ENCODE data around the gene RYR1.
A peak's percentile ranks its signal among the peaks of the same experiment; 100 is the strongest.
"Not testable (repeated sequence)": the region's sequence is repeated elsewhere in the genome, so short reads cannot be mapped to it uniquely, and the experiment has no call there.

The RYR1 gene

DNA sequence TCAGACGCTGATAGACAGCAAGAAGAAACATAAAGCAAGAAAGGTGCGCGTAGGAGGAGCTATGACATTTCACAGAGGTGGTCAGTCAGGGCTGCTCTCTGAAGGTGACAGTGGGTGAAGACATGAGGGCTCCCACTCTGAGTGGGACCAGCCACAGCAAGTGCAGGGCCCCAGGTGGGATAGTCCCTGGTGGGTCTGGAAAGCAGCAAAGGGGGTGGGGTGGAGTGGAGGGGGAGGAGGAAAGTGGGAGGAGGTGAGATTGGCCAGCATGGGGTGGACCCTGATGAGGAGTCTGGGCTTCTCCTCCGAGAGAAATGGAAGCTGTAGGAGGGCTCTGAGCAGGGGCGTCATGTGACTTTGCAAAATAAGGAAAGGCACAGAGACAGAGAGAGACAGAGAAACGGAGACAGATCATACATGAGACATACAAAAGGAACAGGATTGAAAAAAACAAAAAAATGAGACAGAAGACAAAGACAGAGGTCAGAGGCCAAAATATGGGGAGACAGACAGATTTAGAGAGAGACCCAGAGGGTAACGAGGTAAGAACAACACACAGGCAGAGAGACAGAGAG is 181.6 kb downstream of the RYR1 start:
- DNase-seq (ENCODE audit: low read depth in 2 of 2), result no peak

DNA sequence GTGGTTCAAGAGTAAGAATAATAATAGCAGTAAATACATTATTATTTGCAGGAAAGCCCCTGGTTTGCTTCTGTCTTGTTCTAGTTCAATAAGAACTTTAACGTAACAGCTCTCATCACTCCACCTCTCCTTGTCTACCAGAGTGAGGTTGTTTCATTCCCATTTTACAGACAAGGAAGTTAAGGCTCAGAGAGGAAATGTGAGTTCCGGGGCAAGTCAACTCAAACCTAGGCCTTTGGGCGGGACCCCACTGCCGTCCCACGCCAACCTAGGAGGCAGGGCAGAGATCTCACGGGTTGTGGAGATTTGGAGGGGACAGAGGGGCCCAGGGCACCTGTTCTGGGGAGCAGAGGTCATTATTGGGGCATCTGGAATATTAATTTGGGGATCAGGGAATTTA is 182.8 kb downstream of the RYR1 start:
- DNase-seq (ENCODE audit: low read depth in 2 of 2), result no peak

DNA sequence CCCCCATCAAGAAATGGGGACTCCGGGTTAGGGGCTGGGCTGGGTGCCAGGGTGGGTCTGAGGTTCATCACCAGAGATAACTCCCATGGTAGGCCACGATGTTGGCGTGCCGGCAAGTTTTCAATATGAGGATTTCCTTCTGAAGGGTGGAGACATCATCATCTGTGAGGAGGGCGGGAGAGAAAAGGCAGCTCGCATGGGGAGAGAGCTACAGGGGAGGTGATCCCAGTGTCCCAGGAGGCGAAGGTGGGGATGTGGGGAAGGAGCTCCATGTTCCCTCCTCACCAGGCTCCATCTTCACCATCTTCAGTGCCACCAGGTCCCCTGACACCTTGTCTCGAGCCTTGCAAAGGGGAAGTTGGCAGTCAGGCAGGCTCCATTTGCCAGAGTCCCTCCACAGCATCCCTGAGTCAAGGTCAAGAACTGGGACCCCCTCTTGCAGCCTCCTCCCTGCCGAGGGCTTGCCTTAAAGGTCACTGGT is 183.8 kb downstream of the RYR1 start:
- no peak for DNase-seq (ENCODE audit: low read depth in 2 of 2)

DNA sequence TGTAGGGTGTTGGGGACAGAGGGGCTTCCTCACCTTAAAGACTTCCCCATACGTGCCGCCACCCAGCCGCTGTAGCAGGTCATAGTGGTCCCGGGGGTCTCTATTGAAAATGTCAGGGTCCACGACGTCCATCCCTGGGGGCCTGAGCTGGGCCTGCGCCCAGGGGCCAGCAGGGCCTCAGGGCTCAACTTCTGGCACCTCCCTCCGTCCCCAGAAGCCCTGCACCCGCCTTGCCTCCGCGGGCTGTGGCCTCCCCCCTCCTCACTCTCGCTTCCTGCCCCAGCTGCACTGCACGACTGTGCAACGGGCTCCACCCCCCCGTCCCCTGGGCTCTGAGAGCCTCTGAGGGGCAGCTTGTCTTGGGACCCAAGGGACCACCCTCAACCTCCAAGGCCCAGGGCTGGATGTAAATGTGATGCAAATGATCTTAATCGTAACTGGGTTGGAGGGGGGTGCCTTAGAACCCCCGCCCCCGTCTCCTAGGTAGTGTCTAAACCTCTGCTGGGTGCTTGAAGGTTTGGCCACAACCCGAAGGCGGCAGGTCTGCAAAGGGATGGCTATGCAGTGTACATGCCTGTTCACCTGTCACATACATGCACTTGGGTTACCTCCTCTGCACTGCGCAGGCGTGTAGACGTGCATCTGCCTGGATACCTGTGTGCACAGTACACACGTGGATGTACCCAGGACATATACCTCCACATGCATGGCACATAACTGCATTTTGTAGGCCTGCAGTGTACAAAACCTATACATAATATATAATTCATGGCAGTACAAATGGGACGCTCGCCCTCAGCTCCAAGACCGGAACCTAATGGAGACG is 184.5 kb downstream of the RYR1 start, which contains the start of gene MAP4K1:
MAP4K1 (minus strand) TSS at position 190 of the 826 bp plus-strand sequence; CDS start at position 132, 58 bp downstream.
- DNase-seq (ENCODE audit: low read depth in 2 of 2), result peak in 1 of 2 donors; percentile 29

GRCh38 chr19:38618590-38619360 is 185.3 kb downstream of the RYR1 start, which contains the start of gene EIF3K:
Gene EIF3K (plus strand): TSS chr19:38619188. CDS start chr19:38619269, 81 bp downstream.
- peak; percentile 94 to 98 for DNase-seq (ENCODE audit: low read depth in 2 of 2)

DNA sequence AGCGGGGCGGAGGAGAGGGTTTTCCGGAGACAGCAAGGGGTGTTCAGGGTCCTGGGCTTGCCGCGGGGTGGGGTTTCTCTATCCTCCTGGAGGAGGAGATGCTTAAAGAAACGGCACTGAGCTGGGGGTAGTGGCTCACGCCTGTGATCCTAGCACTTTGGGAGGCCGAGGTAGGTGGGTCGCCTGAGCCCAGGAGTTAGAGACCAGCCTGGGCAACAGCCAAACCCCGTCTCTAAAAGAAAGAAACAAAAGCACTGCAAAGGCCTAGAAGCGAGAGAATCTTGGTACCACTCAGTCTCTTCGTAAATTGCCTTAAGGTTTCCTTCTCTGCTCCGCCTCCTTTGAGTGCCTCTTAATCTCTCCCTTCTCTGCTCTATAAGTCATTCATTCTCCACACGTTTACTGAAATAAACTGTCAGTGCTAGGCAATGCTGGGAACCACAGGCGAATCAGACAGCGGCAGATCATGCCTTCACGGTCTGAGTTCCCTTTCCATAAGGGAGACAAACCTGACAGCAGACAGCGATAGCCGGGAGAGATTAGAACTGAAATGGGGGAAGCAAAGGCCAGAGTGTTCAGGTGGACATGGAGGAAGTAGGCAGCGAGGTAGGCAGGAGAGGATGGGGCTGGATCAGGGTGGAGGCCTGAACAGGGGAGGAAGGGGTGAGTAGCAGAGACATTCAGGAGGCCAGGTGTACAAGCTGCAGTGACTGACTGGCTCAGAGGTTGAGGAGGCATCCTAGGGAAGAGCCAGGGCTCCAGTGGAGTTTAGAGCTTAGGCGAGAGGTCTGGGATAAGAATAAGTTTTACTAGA is 186.1 kb downstream of the RYR1 start:
- DNase-seq (ENCODE audit: low read depth in 2 of 2), result no peak

DNA sequence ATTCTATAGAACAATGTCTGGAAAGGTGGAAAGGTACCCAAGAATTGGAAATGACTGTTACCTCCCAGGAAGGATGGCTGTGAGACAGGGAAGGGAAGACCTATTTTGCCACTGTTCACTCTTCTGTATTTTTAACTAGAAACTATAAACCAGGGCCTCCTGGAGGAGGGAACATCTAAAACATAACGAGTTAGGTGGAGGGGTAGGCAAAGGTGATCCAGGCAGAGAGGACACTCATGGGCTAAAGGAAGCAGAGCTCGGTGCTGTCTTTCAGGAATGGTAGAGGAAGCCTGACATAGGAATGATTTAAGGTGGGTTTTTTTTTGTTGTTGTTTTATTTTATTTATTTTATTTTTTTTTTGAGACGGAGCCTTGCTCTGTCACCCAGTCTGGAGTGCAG is 191.3 kb downstream of the RYR1 start:
- no peak for DNase-seq (ENCODE audit: low read depth in 2 of 2)

DNA sequence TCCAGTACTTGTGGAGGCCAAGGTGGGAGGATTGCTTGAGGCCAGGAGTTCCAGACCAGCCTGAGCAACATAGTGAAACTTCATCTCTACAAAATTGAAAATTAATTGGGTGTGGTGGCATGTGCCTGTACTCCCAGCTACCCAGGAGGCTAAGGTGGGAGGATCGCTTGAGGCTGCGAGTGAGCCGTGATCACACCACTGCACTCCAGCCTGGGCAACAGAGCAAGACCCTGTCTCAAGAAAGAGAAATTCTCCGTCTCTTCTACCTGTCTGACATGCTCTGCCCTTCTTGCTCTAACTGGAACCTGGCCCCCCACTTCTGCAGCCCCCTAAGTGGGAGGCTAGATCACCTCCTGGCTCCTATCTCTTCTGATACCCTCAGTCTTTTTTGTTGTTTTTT is 192.9 kb downstream of the RYR1 start:
- no peak for DNase-seq (ENCODE audit: low read depth in 2 of 2)

- no peak for DNase-seq (ENCODE audit: low read depth in 2 of 2)
These were observed 196.1 kb downstream of the RYR1 start for GRCh38 chr19:38629568-38629967.

GRCh38 chr19:38631301-38631700 is 197.8 kb downstream of the RYR1 start:
- DNase-seq (ENCODE audit: low read depth in 2 of 2), result not testable (repeated sequence)

DNA sequence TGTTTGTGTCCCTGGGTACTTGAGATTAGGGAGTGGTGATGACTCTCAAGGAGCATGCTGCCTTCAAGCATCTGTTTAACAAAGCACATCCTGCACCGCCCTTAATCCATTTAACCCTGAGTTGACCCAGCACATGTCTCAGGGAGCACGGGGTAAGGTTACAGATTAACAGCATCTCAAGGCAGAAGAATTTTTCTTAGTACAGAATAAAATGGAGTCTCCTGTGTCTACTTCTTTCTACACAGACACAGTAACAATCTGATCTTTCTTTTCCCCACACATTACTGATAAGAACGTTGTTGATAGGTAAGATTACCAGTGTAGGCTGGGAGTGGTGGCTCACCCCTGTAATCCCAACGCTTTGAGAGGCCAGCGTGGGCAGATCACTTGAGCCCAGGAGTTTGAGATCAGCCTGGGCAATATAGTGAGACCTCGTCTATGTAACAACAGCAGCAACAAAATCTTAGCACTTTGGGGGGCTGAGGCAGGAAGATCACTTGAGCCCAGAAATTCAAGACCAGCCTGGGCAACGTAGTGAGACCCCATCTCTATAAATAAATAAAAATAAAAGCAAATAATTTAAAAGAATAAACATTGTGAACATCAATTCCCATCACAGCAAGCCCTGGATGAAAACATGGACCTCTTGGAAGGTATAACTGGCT is 198.5 kb downstream of the RYR1 start:
- not testable (repeated sequence) for DNase-seq (ENCODE audit: low read depth in 2 of 2)

GRCh38 chr19:38632476-38633213 is 199.2 kb downstream of the RYR1 start:
- DNase-seq (ENCODE audit: low read depth in 2 of 2), result no peak

DNA sequence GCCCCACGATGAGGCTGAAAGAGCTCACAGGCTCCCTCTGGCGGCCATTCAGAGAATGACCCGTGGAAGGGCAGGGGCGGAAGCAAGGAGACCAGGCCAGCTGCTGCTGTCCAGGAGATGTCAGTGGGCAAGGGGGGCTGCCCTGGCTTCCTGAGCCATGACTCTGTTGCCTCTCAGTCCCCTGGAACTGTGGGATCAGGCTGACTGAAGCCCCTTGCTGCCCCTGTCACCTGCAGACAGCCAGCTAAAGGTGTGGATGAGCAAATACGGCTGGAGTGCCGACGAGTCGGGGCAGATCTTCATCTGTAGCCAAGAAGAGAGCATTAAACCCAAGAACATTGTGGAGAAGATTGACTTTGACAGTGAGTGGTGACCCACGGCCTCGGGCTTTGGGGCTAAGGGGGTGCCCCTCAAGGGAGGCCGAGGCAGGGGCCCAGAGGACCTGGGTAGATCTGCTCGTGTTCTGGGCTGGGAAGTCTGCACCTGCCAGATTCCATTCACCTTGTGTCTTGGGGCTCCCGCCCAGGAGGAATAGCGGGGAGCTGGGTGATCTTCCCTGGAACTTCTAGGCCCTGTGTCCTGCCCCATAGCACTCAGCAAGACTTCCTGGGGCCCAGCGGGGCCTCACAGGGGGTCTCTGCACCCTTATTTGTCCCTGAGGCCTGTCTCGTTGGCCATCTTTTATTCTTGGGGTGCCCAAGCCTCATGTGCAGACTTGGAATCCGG is 201.4 kb downstream of the RYR1 start:
- peak in 1 of 2 donors; percentile 61 for DNase-seq (ENCODE audit: low read depth in 2 of 2)

DNA sequence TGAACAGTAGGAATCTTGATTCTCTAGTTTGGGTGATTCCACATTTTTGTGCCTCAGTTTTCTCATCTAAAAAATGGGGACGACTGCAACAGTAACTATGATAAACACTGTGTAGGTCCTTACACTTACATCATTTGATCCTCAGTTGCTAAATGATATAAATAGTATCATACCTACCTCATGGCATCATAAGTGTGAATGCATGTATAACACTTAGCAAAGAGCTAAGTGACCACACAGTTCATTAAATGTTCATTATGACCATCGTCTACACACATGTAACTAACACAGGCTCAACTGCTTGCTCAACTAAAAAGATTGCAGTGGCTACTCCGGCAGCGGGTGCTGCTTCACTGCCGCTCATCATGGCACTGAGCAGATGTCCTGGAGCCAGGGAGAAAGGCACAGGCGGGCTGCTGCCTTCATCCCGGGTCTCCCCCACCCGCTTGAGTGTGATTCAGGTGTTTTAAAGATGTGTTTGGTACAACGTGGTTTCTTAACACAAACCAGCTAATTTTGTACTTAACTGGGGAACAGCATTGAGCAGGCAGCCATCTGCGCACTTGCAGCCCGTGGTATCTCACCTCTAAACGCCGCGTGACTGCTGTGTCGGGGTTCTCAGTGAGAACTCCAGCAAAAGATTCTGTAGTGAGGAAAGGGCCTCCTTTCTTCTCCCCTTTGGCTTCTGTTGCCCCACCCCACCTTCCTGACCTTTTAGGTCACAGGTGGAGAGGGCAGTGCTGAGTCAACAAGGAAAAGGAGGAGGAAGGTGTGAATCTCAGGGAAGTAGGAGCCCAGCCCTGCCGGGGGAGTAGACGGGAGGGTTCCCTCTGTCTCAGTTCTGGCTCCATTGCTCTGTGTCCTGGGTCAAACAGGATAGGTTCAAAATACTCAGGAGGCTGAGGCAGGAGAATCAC is 202.2 kb downstream of the RYR1 start:
- DNase-seq (ENCODE audit: low read depth in 2 of 2), result no peak

Data from stimulated activated CD4-positive, alpha-beta T cell treated with anti-CD3 and anti-CD28 coated beads, Interleukin-1b, Interleukin-23, amount 100 ng/mL, for 1 hour (primary cell).